GM19468 (cell line): ENCODE results near the gene TMEM250.

Experiments
- ATAC-seq: cut with Tn5 transposase; IDR thresholded peaks from one replicate; pipeline ENCODE4 v1.9.1; 2021; ENCODE audit warnings: mild to moderate bottlenecking, moderate library complexity, moderate number of reproducible peaks; ENCODE audit not compliant: unreplicated experiment; ENCODE audit errors: extremely low read depth

The TMEM250 gene

GRCh38 chr9:136098844-136099243, 19.8 kb downstream of the TMEM250 start:
- no peak for ATAC-seq

- no peak for ATAC-seq
These were observed 20.5 kb downstream of the TMEM250 start for GRCh38 chr9:136098210-136098609.

- ATAC-seq: no peak
These were observed 22.1 kb downstream of the TMEM250 start for GRCh38 chr9:136096505-136097001.

- no peak for ATAC-seq
These were observed 23.3 kb downstream of the TMEM250 start, which contains the start of gene NACC2 for GRCh38 chr9:136095070-136096058. Gene NACC2, minus strand, starts transcription at chr9:136095289. Its CDS starts 44,768 bp downstream, at chr9:136050521.

- no peak for ATAC-seq
These were observed 24.4 kb downstream of the TMEM250 start for GRCh38 chr9:136093995-136094881.

GRCh38 chr9:136093346-136093986, 25.2 kb downstream of the TMEM250 start:
- no peak for ATAC-seq

GRCh38 chr9:136092741-136093140, 25.9 kb downstream of the TMEM250 start:
- no peak for ATAC-seq

- ATAC-seq: no peak
These were observed 26.4 kb downstream of the TMEM250 start for GRCh38 chr9:136092353-136092650.

GRCh38 chr9:136091582-136092352, 26.9 kb downstream of the TMEM250 start:
- ATAC-seq: no peak

GRCh38 chr9:136090768-136091581, 27.7 kb downstream of the TMEM250 start:
- no peak for ATAC-seq

GRCh38 chr9:136090056-136090735, 28.5 kb downstream of the TMEM250 start:
- ATAC-seq: no peak

GRCh38 chr9:136089697-136090045, 29.0 kb downstream of the TMEM250 start:
- no peak for ATAC-seq

- ATAC-seq: no peak
These were observed 29.6 kb downstream of the TMEM250 start for GRCh38 chr9:136088939-136089696.

- no peak for ATAC-seq
These were observed 30.2 kb downstream of the TMEM250 start for GRCh38 chr9:136088481-136088938.

- no peak for ATAC-seq
These were observed 30.8 kb downstream of the TMEM250 start for GRCh38 chr9:136087741-136088480.

- ATAC-seq: no peak
These were observed 31.5 kb downstream of the TMEM250 start for GRCh38 chr9:136086951-136087740.
